Measurements from ENCODE around the gene TIMP3. TPM values are rescaled to one million over a fixed set of nuclear protein-coding genes. Genes with fewer than 3 reads are reported as not detected.

TIMP3 gene
- total RNA-seq, 1 experiment from 2014 or later = 0.87 TPM

DNA sequence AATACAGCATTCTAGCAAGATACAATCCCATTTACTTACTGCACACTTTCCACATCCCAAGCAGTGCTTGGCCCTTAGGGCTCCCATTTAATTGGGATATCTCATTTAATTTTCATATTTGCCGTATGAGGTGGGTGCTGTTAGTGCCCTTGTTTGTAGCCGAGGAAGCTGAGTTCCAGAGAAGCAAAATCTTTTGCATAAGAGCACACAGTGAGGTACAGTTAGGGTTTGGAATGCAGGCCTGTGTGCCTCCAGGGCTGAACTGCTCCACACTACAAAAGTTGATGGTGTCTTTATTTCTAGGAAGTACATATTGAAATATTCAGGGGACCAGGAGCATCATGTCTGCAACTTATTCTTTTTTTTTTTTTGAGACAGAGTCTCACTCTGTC is 15.5 kb upstream of the TIMP3 start:
- H4K5ac ChIP-seq (ENCODE audit: insufficient read length, low read depth, low read length) = no peak overlapping the region
- no peak overlapping the region for H2BK15ac ChIP-seq (ENCODE audit: low read depth, low read length)
- H2BK20ac ChIP-seq (ENCODE audit: low read depth, low read length, poor library complexity, severe bottlenecking) = no peak overlapping the region
- no peaks in the 10 kb centered on the region for H3K27me3 ChIP-seq (ENCODE audit: insufficient read depth, low read length)
- H3K56ac ChIP-seq (ENCODE audit: insufficient read length, low read depth, low read length) = no peak overlapping the region
- no peak overlapping the region for H2BK120ac ChIP-seq (ENCODE audit: low read depth, low read length, poor library complexity, severe bottlenecking)
- H3K4ac ChIP-seq (ENCODE audit: low read depth, low read length) = no peak overlapping the region
- H2BK5ac ChIP-seq (ENCODE audit: insufficient read length, low read length) = no peak overlapping the region
- TF ChIP-seq, protein P1, sequence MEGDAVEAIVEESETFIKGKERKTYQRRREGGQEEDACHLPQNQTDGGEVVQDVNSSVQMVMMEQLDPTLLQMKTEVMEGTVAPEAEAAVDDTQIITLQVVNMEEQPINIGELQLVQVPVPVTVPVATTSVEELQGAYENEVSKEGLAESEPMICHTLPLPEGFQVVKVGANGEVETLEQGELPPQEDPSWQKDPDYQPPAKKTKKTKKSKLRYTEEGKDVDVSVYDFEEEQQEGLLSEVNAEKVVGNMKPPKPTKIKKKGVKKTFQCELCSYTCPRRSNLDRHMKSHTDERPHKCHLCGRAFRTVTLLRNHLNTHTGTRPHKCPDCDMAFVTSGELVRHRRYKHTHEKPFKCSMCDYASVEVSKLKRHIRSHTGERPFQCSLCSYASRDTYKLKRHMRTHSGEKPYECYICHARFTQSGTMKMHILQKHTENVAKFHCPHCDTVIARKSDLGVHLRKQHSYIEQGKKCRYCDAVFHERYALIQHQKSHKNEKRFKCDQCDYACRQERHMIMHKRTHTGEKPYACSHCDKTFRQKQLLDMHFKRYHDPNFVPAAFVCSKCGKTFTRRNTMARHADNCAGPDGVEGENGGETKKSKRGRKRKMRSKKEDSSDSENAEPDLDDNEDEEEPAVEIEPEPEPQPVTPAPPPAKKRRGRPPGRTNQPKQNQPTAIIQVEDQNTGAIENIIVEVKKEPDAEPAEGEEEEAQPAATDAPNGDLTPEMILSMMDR (conservative IDR thresholded peaks at IDR 0.05) = no peak
- H3K36me3 Mint-ChIP-seq (ENCODE audit: insufficient read depth in 1 of 3, low read depth in 3 of 3) = peaks cover 1 to 16% (median 6%) of the 10 kb centered on the region in 3 experiments; a peak in 3 of 7 replicates
- H3K4me2 ChIP-seq (ENCODE audit: insufficient read depth, insufficient read length, low read length) = no peak overlapping the region
- WGBS (ENCODE audit: extremely low coverage, insufficient read length, low lambda C conversion rate) = no CpG with 5 or more reads among the region's 2 CpGs
- H3K18ac ChIP-seq (ENCODE audit: insufficient read length, low read depth, low read length) = no peak overlapping the region
- H3K79me1 ChIP-seq (ENCODE audit: insufficient read depth, low read depth, low read length, poor library complexity, severe bottlenecking) = no peaks in the 10 kb centered on the region
- H3K9ac ChIP-seq (ENCODE audit: extremely low read depth, insufficient read length, low read length) = no peak overlapping the region
- no peaks in the 10 kb centered on the region for H3K9me3 ChIP-seq (ENCODE audit: control insufficient read depth, low read depth, low read length)
- no peaks in the 10 kb centered on the region for H3K23me2 ChIP-seq (ENCODE audit: insufficient read length, low read depth, low read length, poor library complexity, severe bottlenecking)
- no peak for DNase-seq
- no peak overlapping the region for H2AK5ac ChIP-seq (ENCODE audit: insufficient read length, low read length)
- no peak overlapping the region for H3K27ac Mint-ChIP-seq
- H3K14ac ChIP-seq (ENCODE audit: insufficient read depth, low read length) = no peak overlapping the region
- H4K8ac ChIP-seq (replicated peaks; ENCODE audit: insufficient read length, low read depth, low read length) = no peak overlapping the region
- no peaks in the 10 kb centered on the region for H3K4me1 ChIP-seq (ENCODE audit: insufficient read depth, low read length)
- no peaks in the 10 kb centered on the region for H3K9me3 Mint-ChIP-seq
- no peak overlapping the region for H2BK12ac ChIP-seq (ENCODE audit: insufficient read length, low read depth, low read length)
- H3K4me3 Mint-ChIP-seq = no peak overlapping the region
- no peaks in the 10 kb centered on the region; the same call in 1 of the 2 replicates for H3K27me3 Mint-ChIP-seq (ENCODE audit: low read depth)
- H3K4me1 Mint-ChIP-seq = peaks cover 20 to 24% of the 10 kb centered on the region in 2 experiments
- no peaks in the 10 kb centered on the region for H4K20me1 ChIP-seq (ENCODE audit: control insufficient read depth, insufficient read depth, insufficient read length)
- H3K23ac ChIP-seq (ENCODE audit: insufficient read length, low read depth, low read length) = no peak overlapping the region
- H3K27ac ChIP-seq (ENCODE audit: insufficient read length, low read depth, low read length) = no peak overlapping the region
- H3K79me2 ChIP-seq (ENCODE audit: insufficient read depth, low read length) = no peaks in the 10 kb centered on the region
- H4K91ac ChIP-seq (ENCODE audit: insufficient read length, low read depth, low read length) = no peak overlapping the region
- H3T11ph ChIP-seq (ENCODE audit: low read length) = no peak overlapping the region
- H2AFZ ChIP-seq (ENCODE audit: low read length) = no peak overlapping the region
